ENCODE data around the gene RUNDC3A.
"Not testable (repeated sequence)": the region's sequence is repeated elsewhere in the genome, so short reads cannot be mapped to it uniquely, and the experiment has no call there.

DNA sequence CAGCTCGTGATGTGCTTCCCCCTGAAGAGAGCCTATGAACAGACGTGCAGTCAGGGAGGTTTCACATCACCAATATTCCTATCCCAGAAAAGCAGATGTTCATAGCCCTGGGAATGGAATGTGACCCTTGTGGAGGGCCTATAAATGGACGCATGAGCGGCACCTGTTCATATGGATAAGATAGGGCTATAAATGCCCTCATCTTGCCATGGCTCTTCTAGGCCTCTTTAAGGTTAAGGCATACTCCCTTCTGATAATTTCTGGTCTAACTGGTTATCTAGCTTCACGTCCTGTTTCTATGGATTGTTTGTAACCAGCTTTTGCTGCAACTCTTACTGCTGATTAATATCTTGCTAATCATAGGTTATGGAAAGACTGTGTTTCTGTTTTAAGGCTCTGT is 32.2 kb downstream of the RUNDC3A start:
- TF ChIP-seq, protein P1, sequence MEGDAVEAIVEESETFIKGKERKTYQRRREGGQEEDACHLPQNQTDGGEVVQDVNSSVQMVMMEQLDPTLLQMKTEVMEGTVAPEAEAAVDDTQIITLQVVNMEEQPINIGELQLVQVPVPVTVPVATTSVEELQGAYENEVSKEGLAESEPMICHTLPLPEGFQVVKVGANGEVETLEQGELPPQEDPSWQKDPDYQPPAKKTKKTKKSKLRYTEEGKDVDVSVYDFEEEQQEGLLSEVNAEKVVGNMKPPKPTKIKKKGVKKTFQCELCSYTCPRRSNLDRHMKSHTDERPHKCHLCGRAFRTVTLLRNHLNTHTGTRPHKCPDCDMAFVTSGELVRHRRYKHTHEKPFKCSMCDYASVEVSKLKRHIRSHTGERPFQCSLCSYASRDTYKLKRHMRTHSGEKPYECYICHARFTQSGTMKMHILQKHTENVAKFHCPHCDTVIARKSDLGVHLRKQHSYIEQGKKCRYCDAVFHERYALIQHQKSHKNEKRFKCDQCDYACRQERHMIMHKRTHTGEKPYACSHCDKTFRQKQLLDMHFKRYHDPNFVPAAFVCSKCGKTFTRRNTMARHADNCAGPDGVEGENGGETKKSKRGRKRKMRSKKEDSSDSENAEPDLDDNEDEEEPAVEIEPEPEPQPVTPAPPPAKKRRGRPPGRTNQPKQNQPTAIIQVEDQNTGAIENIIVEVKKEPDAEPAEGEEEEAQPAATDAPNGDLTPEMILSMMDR (optimal IDR thresholded peaks at IDR 0.05 in 1 of 3, IDR thresholded peaks at IDR 0.05 in 1 of 3, conservative IDR thresholded peaks at IDR 0.05 in 1 of 3; ENCODE audit: extremely low read depth in 1 of 3, insufficient read depth in 2 of 3, low read length in 3 of 3) = not testable (repeated sequence)
- TF ChIP-seq EZH2 (IDR thresholded peaks at IDR 0.05; ENCODE audit: low read length) = not testable (repeated sequence)
